Erythroblast (primary cell): Measurements from ENCODE around the gene RANBP1.

ENCODE experiments used
- GATA1 ChIP-seq: IDR thresholded peaks from 2 replicates; pipeline ENCODE4 v1.6.1; 2011; ENCODE audit warnings: low read depth, mild to moderate bottlenecking, control low read depth, low read length, moderate library complexity
- POLR2A ChIP-seq: IDR thresholded peaks from 2 replicates; pipeline ENCODE4 v1.6.1; 2011; ENCODE audit warnings: mild to moderate bottlenecking, low read length

DNA sequence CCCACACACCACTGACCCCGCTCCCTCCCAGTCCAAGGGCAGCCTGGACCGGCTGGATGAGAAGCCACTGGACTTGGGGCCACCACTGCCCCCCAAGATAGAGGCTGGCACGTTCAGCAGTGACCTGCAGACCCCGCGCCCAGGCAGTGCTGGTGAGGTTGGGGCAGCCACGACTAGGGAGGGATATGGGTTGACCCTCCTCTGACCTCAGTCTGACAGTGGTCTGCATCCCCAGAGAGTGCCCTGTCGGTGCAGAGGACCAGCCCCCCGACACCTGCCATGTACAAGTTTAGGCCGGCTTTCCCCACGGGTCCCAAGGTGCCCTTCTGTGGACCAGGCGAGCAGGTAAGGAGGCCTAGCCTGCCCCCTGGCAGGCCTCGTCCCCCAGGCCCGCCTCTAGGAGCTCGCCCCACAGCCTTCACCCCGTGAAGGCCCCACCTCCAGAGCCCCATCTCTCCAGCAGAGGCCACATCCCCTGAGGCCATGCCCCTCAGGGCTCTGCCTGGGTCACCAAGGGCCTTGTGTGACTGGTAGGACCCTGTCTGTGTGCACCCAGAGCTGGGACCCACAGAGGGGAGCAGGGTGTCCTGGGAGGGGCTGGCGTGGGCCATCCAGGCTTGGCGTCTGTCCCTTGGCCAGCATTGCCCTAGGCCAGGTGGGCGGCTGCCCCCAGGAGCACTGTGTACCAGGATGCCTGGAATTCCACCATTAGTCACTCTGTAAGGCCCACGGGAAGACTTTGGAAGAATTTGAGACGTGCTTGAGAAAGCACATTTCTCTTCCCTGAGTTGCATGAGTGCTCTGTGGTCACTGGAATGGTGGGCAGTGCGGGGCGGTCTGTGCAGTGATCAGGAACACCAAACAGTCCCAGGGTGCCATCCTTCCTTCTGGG, 25.5 kb downstream of the RANBP1 start:
- TF ChIP-seq POLR2A = no peak
- TF ChIP-seq GATA1 = no peak
